ENCODE data around the gene PIGV. TPM values are rescaled to one million over a fixed set of nuclear protein-coding genes. Genes with fewer than 3 reads are reported as not detected.

Gene PIGV
- total RNA-seq, 1 experiment from 2014 or later, result 30.8 TPM

DNA sequence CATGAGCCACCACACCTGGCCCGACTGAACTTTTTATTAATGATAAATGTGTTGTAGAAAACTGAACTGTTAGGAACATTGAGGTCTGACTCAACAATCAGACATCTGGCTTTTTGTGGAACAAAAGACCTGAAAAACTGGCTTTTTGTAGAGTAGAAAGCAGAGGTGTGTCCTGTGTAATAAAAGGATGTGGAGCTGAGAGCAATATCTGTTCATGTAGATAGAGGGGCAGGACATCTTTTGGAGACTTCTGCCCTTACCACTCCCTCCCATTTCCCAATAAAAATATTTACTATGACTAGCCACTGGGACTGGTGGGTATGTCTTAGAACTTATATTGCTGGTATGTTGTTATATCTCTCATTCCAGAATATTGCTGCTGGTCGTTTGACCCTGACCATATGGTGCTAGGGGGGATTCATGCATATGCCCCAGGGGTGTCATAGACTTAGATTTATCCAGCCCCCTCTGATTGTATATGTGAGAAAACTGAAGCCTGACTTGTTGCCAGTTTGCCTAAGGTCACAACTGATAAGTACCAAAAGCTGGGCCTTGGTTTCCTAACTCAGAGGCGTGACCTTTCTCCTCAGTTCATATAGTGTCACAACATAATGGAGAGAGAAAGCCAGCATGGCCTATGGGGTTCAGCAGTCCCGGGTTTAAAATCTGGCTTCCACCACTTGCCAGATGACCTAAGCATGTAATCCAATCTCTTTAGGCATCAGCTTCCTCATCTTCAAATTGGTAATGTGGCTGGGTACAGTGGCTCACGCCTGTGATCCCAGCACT is 33.5 kb upstream of the PIGV start:
- TF ChIP-seq EZH2 (IDR thresholded peaks at IDR 0.05; ENCODE audit: low read depth), result no peak
- TF ChIP-seq CTCF (conservative IDR thresholded peaks at IDR 0.05), result no peak
- intact Hi-C loops (cut with micrococcal nuclease; ENCODE audit: unreplicated experiment), result loop anchor here (5.0 kb wide), 1 partner anchor 62 kb away; no protein-coding TSS in a partner anchor
- H2AFZ ChIP-seq, result no peak overlapping the region
- H4K20me1 ChIP-seq (ENCODE audit: insufficient read depth), result no peaks in the 10 kb centered on the region
- ChIA-PET POLR2A (ENCODE audit: unreplicated experiment) (no interaction called here), CTCF (interaction anchor here (0.6 kb wide), 1 partner anchor 76 kb away, joined by 3 read pairs; no protein-coding TSS in a partner anchor)
- H3K4me1 ChIP-seq (replicated peaks; ENCODE audit: insufficient read depth), result peaks cover 45% of the 10 kb centered on the region
- H3K27ac ChIP-seq, result peak overlapping the region; percentile 84
- peak overlapping the region; percentile 31; the same call in 1 of the 2 replicates for H3K4me3 ChIP-seq
- 0 out of 2 replicates have a peak, but pooled peaks cover 9% of the 10 kb centered on the region for H3K36me3 ChIP-seq (ENCODE audit: low read depth)
- peaks cover 41% of the 10 kb centered on the region for H3F3A ChIP-seq (ENCODE audit: insufficient read depth, low read depth)
- H3K27me3 ChIP-seq (ENCODE audit: insufficient read depth, low read depth), result no peaks in the 10 kb centered on the region
- H3K9me3 ChIP-seq (ENCODE audit: insufficient read depth, low read depth), result no peaks in the 10 kb centered on the region
- peak; percentile 41 to 93 for DNase-seq
- no peaks in the 10 kb centered on the region for H3K9me2 ChIP-seq (ENCODE audit: insufficient read depth)
- peak overlapping the region; percentile 69 for H3K4me2 ChIP-seq
- no TSS peak for BruUV-seq (replicated peaks)
- peaks cover 39% of the 10 kb centered on the region for H3K79me2 ChIP-seq (ENCODE audit: low read depth)

DNA sequence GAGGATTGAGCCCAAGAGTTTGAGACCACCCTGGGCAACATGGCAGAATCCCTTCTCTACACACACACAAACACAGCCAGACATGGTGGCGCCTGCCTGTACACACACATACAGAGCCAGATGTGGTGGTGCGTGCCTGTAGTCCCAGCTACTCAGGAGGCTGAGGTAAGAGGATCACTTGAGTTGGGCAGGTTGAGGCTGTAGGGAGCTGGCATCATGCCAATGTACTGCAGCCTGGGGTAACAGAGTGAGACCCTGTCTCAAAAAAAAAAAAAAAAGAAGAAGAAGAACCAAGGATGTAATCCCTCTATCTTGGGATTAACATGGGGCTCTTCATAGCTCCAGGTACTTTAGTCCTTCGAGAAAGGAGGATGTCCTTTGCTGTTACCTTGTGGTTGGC is 29.4 kb upstream of the PIGV start:
- POLR2A ChIA-PET (ENCODE audit: unreplicated experiment), result interaction anchor here (0.6 kb wide), 1 partner anchor 22 kb away, joined by 3 read pairs; no protein-coding TSS in a partner anchor
- intact Hi-C loops (cut with micrococcal nuclease; ENCODE audit: unreplicated experiment), result no loop called here
- Histone ChIP-seq H3K4me3 (no peak overlapping the region), H3K27me3 (ENCODE audit: insufficient read depth, low read depth) (no peaks in the 10 kb centered on the region), H2AFZ (no peak overlapping the region), H3K27ac (no peak overlapping the region), H3K79me2 (ENCODE audit: low read depth) (peaks cover 33% of the 10 kb centered on the region), H3K9me3 (ENCODE audit: insufficient read depth, low read depth) (no peaks in the 10 kb centered on the region), H4K20me1 (ENCODE audit: insufficient read depth) (no peaks in the 10 kb centered on the region), H3K9me2 (ENCODE audit: insufficient read depth) (no peaks in the 10 kb centered on the region), H3K4me1 (replicated peaks; ENCODE audit: insufficient read depth) (peaks cover 22% of the 10 kb centered on the region), H3K4me2 (no peak overlapping the region), H3K36me3 (ENCODE audit: low read depth) (peaks cover 16% of the 10 kb centered on the region), H3F3A (ENCODE audit: insufficient read depth, low read depth) (peaks cover 28% of the 10 kb centered on the region)
- CTCF ChIA-PET, result interaction anchor here (0.6 to 0.7 kb wide), 3 partner anchors 29 to 319 kb away, joined by 4 to 24 read pairs (median 6); no protein-coding TSS in a partner anchor
- no peak for DNase-seq
- no TSS peak for BruUV-seq (replicated peaks)
- TF ChIP-seq EZH2 (IDR thresholded peaks at IDR 0.05; ENCODE audit: low read depth) (no peak), CTCF (conservative IDR thresholded peaks at IDR 0.05) (no peak)

DNA sequence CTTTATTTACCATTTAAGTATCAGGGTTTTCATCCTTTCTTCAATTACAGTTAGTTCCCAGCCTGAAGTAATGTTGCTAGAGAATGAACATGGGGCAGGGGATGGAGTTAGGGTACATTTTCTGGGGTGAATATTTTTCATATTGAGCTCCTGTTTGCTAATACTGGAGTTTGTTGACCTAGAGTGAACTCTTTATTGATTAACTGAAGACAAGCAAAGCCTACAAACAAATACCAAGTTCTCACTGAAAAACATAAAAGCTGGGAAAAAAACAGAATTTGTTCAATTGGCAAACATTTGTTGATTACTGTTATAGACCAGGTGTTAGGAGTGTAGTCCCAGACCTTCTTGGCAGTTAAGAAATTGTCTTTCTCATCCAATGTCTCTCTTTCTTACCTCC is 28.2 kb upstream of the PIGV start:
- POLR2A ChIA-PET (ENCODE audit: unreplicated experiment), result no interaction called here
- H3K79me2 ChIP-seq (ENCODE audit: low read depth), result peaks cover 33% of the 10 kb centered on the region
- H3K9me3 ChIP-seq (ENCODE audit: insufficient read depth, low read depth), result no peaks in the 10 kb centered on the region
- DNase-seq, result no peak
- H3K9me2 ChIP-seq (ENCODE audit: insufficient read depth), result no peaks in the 10 kb centered on the region
- peaks cover 16% of the 10 kb centered on the region for H3K36me3 ChIP-seq (ENCODE audit: low read depth)
- no peak overlapping the region for H3K4me3 ChIP-seq
- no peak overlapping the region for H3K27ac ChIP-seq
- intact Hi-C loops (cut with micrococcal nuclease; ENCODE audit: unreplicated experiment), result no loop called here
- H2AFZ ChIP-seq, result no peak overlapping the region
- no peaks in the 10 kb centered on the region for H3K27me3 ChIP-seq (ENCODE audit: insufficient read depth, low read depth)
- H3K4me2 ChIP-seq, result no peak overlapping the region
- H4K20me1 ChIP-seq (ENCODE audit: insufficient read depth), result no peaks in the 10 kb centered on the region
- CTCF ChIA-PET, result no interaction called here
- peaks cover 10% of the 10 kb centered on the region for H3K4me1 ChIP-seq (replicated peaks; ENCODE audit: insufficient read depth)
- no TSS peak for BruUV-seq (replicated peaks)
- TF ChIP-seq EZH2 (IDR thresholded peaks at IDR 0.05; ENCODE audit: low read depth), result no peak
- no peak for TF ChIP-seq CTCF (conservative IDR thresholded peaks at IDR 0.05)
- H3F3A ChIP-seq (ENCODE audit: insufficient read depth, low read depth), result peaks cover 16% of the 10 kb centered on the region

All from PC-9 (cell line).